Osteoblast (primary cell): ENCODE measurements around the gene RAVER2. TPM values are rescaled to one million over a fixed set of nuclear protein-coding genes. Genes with fewer than 3 reads are reported as not detected.

ENCODE experiments used
- DNase-seq: peaks from one replicate; pipeline ENCODE4 v3.0.0; 2011; ENCODE audit warnings: low spot score, mixed read lengths; ENCODE audit not compliant: insufficient read length; ENCODE audit errors: missing footprints
- H2AFZ ChIP-seq: 2 replicates; pipeline ENCODE4 v1.6.0; 2011; ENCODE audit warnings: mild to moderate bottlenecking, low read length
- H3K27ac ChIP-seq: 2 replicates; pipeline ENCODE4 v1.5.1; 2011; ENCODE audit warnings: mild to moderate bottlenecking, low read depth, low read length, moderate library complexity
- H3K27me3 ChIP-seq: 2 replicates; pipeline ENCODE4 v1.6.0; 2012; ENCODE audit warnings: mild to moderate bottlenecking, control low read depth, inconsistent platforms, low read length, moderate library complexity; ENCODE audit not compliant: insufficient read depth
- H3K36me3 ChIP-seq: 2 replicates; pipeline ENCODE4 v1.5.1; 2011; ENCODE audit warnings: mild to moderate bottlenecking, low read length, control low read depth, moderate library complexity; ENCODE audit not compliant: insufficient read depth
- H3K4me1 ChIP-seq: 2 replicates; pipeline ENCODE4 v1.5.1; 2011; ENCODE audit warnings: mild to moderate bottlenecking, low read length, control low read depth, moderate library complexity; ENCODE audit not compliant: insufficient read depth
- H3K4me2 ChIP-seq: 2 replicates; pipeline ENCODE4 v1.6.0; 2011; ENCODE audit warnings: mild to moderate bottlenecking, low read length; ENCODE audit not compliant: insufficient read depth
- H3K4me3 ChIP-seq: fragments of 200-600 bp; sonication (generic); 3 replicates; pipeline ENCODE4 v1.5.1; 2012; ENCODE audit warnings: mild to moderate bottlenecking, low read length, inconsistent platforms; ENCODE audit not compliant: insufficient read depth
- H3K79me2 ChIP-seq: 2 replicates; pipeline ENCODE4 v1.6.0; 2012; ENCODE audit warnings: mild to moderate bottlenecking, low read length, control low read depth, inconsistent platforms; ENCODE audit not compliant: insufficient read depth
- H3K9me3 ChIP-seq: 2 replicates; pipeline ENCODE4 v1.5.1; 2011; ENCODE audit warnings: low read depth, low read length, control low read depth
- H4K20me1 ChIP-seq: 2 replicates; pipeline ENCODE4 v1.6.0; 2012; ENCODE audit warnings: mild to moderate bottlenecking, low read length, control low read depth; ENCODE audit not compliant: insufficient read depth
- CTCF ChIP-seq: IDR thresholded peaks from 2 replicates; pipeline ENCODE4 v1.5.1; 2011; ENCODE audit warnings: mild to moderate bottlenecking, low read depth, low read length, moderate library complexity; ENCODE audit errors: extremely low read depth
- total RNA-seq: library from RNA; depleted of rRNA; stranded (reverse); fragments of >200 nt; gene quantifications from 2 replicates; pipeline ENCODE4 v1.2.3, GENCODE V29; 2012

The RAVER2 gene
- total RNA-seq, 1 donor, result 17.4 TPM

GRCh38 chr1:64748222-64748621 lies 3.3 kb downstream of the RAVER2 start:
- H3K4me2 ChIP-seq, result no peak overlapping the region
- no peaks in the 10 kb centered on the region for H3K9me3 ChIP-seq
- peaks cover 5% of the 10 kb centered on the region for H3K4me1 ChIP-seq
- no peak overlapping the region for H2AFZ ChIP-seq
- no peaks in the 10 kb centered on the region for H4K20me1 ChIP-seq
- no peak for TF ChIP-seq CTCF
- no peak overlapping the region for H3K4me3 ChIP-seq
- no peaks in the 10 kb centered on the region for H3K36me3 ChIP-seq
- DNase-seq, result no peak
- H3K27me3 ChIP-seq, result no peaks in the 10 kb centered on the region
- no peaks in the 10 kb centered on the region for H3K79me2 ChIP-seq
- no peak overlapping the region for H3K27ac ChIP-seq

- no peaks in the 10 kb centered on the region for H3K27me3 ChIP-seq
- H3K4me2 ChIP-seq, result no peak overlapping the region
- no peaks in the 10 kb centered on the region for H3K79me2 ChIP-seq
- H4K20me1 ChIP-seq, result no peaks in the 10 kb centered on the region
- H3K4me1 ChIP-seq, result peaks cover 5% of the 10 kb centered on the region
- DNase-seq, result no peak
- no peaks in the 10 kb centered on the region for H3K9me3 ChIP-seq
- H2AFZ ChIP-seq, result no peak overlapping the region
- no peaks in the 10 kb centered on the region for H3K36me3 ChIP-seq
- no peak for TF ChIP-seq CTCF
- no peak overlapping the region for H3K4me3 ChIP-seq
- no peak overlapping the region for H3K27ac ChIP-seq
Observed at GRCh38 chr1:64748706-64749105, 3.8 kb downstream of the RAVER2 start.

- no peaks in the 10 kb centered on the region for H3K4me1 ChIP-seq
- DNase-seq, result no peak
- H3K9me3 ChIP-seq, result no peaks in the 10 kb centered on the region
- no peaks in the 10 kb centered on the region for H4K20me1 ChIP-seq
- no peak overlapping the region for H3K27ac ChIP-seq
- H3K4me3 ChIP-seq, result no peak overlapping the region
- no peaks in the 10 kb centered on the region for H3K79me2 ChIP-seq
- no peak overlapping the region for H2AFZ ChIP-seq
- no peaks in the 10 kb centered on the region for H3K36me3 ChIP-seq
- H3K4me2 ChIP-seq, result no peak overlapping the region
- H3K27me3 ChIP-seq, result no peaks in the 10 kb centered on the region
- TF ChIP-seq CTCF, result no peak
Observed at GRCh38 chr1:64750092-64750491, 5.2 kb downstream of the RAVER2 start.

- no peak overlapping the region for H3K4me2 ChIP-seq
- no peaks in the 10 kb centered on the region for H4K20me1 ChIP-seq
- no peak overlapping the region for H3K27ac ChIP-seq
- DNase-seq, result no peak
- no peak overlapping the region for H3K4me3 ChIP-seq
- no peaks in the 10 kb centered on the region for H3K36me3 ChIP-seq
- H3K27me3 ChIP-seq, result no peaks in the 10 kb centered on the region
- no peaks in the 10 kb centered on the region for H3K79me2 ChIP-seq
- no peaks in the 10 kb centered on the region for H3K9me3 ChIP-seq
- TF ChIP-seq CTCF, result no peak
- no peaks in the 10 kb centered on the region for H3K4me1 ChIP-seq
- H2AFZ ChIP-seq, result no peak overlapping the region
Observed at GRCh38 chr1:64750875-64751274, 6.0 kb downstream of the RAVER2 start.
